Rectal smooth muscle tissue (tissue), 1 donor: Measurements from ENCODE around the gene ESYT2.

Source experiments
- H3K27ac ChIP-seq: one replicate; pipeline ENCODE4 v1.7.0; 2013; ENCODE audit warnings: low read depth, low read length, inconsistent platforms
- H3K27me3 ChIP-seq: one replicate; pipeline ENCODE4 v1.7.0; 2013; ENCODE audit warnings: low read length; ENCODE audit not compliant: control insufficient read depth, insufficient read depth
- H3K36me3 ChIP-seq: one replicate; pipeline ENCODE4 v1.7.0; 2013; ENCODE audit warnings: low read length; ENCODE audit not compliant: control insufficient read depth, insufficient read depth
- H3K4me1 ChIP-seq: one replicate; pipeline ENCODE4 v1.7.0; 2013; ENCODE audit warnings: low read length; ENCODE audit not compliant: control insufficient read depth, insufficient read depth
- H3K4me3 ChIP-seq: one replicate; pipeline ENCODE4 v1.7.0; 2013; ENCODE audit warnings: low read length
- H3K9ac ChIP-seq: one replicate; pipeline ENCODE4 v1.7.0; 2013; ENCODE audit warnings: low read length

Gene ESYT2

DNA sequence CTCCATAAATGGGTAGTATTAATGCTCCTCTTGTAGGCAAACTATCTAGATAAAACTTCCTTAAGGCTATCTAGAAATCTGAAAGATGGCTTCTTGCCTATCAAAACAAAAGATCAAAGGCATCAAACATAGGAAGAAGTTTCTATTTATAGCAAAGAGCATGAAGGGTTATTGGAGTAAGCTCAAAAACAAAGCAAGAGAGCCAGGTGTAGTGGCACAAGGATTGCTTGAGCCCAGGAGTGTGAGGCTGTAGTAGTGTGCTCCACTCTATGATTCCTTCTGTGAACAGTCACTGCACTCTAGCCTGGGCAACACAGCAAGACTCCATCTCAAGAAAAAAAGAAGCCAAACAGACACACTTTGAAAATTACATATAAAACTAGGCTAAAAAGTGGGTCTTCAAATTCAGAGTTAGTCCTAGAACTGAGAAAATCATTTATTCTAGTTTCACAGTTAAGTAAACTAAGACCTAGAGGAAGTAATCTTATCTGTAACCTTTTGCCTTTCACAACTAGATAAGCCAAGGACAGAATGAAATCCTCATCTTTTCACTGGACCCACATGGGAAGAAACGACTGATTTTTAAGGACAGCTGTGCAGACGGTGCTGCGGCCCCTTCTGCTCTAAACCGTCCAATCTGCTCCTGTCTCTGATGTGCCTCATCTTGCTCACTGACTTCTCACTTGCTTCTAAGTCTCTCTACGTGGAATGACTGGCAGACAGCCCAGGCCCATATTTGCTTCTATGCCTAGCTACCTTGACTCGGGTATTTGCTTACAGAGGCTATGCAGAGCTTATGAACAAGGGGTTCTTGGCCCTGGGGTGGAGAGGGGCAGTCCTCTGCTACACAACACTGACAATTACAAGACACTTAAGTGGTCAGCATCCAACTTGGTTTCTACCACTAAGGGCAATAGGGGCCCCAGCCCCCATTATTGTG, 50.0 kb downstream of the ESYT2 start:
- Histone ChIP-seq H3K9ac (no peak overlapping the region), H3K4me3 (no peak overlapping the region), H3K27ac (peak overlapping the region; percentile 62), H3K36me3 (peaks cover 25% of the 10 kb centered on the region), H3K27me3 (no peaks in the 10 kb centered on the region), H3K4me1 (peaks cover 30% of the 10 kb centered on the region)

DNA sequence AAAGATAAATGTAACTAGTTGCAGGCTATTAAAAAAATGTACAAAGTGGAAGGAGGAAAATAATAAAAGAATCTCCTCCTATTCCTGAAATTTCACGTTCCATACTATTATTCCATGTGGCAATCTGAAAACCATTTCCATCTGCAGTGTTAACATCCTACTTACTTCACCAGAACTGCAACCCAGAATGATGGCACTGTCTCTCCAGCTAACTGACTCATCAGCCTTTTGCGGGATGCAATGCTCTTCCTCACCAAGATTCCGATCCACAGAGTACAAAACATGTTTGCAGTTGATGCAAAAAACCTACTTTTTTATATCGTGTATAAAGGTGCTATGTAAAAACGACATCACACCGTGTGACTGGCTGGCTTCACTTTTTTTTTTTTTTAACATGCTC, 50.8 kb downstream of the ESYT2 start:
- H3K27me3 ChIP-seq: no peaks in the 10 kb centered on the region
- peaks cover 27% of the 10 kb centered on the region for H3K4me1 ChIP-seq
- H3K4me3 ChIP-seq: no peak overlapping the region
- no peak overlapping the region for H3K27ac ChIP-seq
- peaks cover 25% of the 10 kb centered on the region for H3K36me3 ChIP-seq
- no peak overlapping the region for H3K9ac ChIP-seq

DNA sequence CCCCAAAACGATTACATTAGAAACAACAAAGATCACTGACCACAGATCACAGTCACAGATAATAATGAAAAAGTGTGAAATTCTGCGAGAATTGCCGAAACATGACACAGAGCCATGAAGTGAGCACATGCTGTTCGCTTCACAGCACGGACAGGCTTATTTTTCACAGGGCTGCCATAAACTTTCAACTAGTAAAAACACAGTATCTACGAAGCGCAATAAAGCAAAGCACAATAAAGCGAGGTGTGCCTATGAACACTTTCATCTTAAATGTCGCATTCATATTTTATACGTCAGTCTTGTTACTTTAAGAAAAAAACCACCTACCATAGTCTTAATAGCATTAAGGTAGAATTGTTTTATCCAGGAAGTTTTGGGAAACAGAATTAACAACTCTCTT, 51.5 kb downstream of the ESYT2 start:
- H3K4me1 ChIP-seq: peaks cover 20% of the 10 kb centered on the region
- peaks cover 24% of the 10 kb centered on the region for H3K36me3 ChIP-seq
- H3K27me3 ChIP-seq: no peaks in the 10 kb centered on the region
- H3K27ac ChIP-seq: no peak overlapping the region
- no peak overlapping the region for H3K9ac ChIP-seq
- no peak overlapping the region for H3K4me3 ChIP-seq

DNA sequence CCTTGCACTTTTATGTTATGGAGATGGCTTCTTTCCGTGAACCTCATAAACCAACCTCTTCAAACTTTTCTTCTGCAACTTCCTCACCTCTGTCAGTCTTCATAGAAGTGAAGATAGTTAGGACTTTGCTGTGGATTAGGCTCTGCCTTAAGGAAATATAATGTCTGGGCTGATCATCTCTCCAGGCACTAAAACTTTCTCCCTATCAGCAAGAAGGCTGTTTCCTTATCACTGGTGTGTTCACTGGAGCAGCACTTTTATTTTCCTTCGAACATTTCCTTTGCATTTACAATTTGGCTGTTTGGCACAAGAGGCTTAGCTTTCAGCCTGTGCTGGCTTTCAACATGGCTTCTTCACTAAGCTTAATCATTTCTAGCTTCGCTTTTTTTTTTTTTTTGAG, 52.8 kb downstream of the ESYT2 start:
- Histone ChIP-seq H3K36me3 (peaks cover 11% of the 10 kb centered on the region), H3K9ac (no peak overlapping the region), H3K27me3 (no peaks in the 10 kb centered on the region), H3K27ac (no peak overlapping the region), H3K4me3 (no peak overlapping the region), H3K4me1 (peaks cover 15% of the 10 kb centered on the region)

DNA sequence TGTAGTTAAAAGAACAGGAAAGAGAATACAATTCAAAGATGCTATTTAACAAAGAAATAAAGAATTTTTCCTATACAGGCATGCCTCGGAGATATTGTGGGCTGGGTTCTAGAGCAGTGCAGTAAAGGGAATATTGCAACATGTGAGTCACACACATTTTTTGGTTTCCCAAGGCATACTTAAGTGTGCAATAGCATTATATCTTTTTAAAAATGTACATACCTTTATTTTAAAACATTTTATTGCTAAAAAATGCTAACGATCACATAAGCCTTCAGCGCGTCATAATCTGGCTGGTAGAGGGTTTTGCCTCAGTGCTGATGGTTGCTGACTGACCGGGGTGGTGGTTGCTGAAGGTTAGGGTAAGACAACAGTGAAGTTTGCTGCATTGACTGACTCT, 54.4 kb downstream of the ESYT2 start:
- H3K4me1 ChIP-seq: peaks cover 15% of the 10 kb centered on the region
- H3K27me3 ChIP-seq: no peaks in the 10 kb centered on the region
- no peak overlapping the region for H3K9ac ChIP-seq
- H3K36me3 ChIP-seq: peaks cover 11% of the 10 kb centered on the region
- H3K27ac ChIP-seq: no peak overlapping the region
- H3K4me3 ChIP-seq: no peak overlapping the region

DNA sequence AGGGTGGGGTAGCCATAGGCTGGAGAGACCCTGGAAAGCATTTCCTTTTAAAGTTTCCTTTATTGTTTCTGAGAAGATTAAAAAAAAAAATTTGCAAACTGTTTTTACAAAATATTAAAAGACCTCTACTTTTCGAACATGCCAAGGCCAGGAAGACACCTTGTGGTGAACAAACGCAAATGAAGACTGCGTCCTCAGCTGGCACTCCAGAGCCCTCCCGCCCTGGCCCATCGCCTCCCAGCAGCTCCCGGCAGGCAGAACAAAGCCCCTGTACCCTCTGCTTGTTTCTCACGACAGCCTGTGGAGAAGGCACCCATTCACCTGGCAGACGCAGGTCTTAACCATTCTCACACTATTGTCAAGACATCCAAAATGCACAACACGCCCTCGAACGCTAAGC, 56.4 kb downstream of the ESYT2 start:
- no peak overlapping the region for H3K27ac ChIP-seq
- peaks cover under 1% of the 10 kb centered on the region for H3K4me1 ChIP-seq
- peaks cover 11% of the 10 kb centered on the region for H3K36me3 ChIP-seq
- H3K27me3 ChIP-seq: no peaks in the 10 kb centered on the region
- no peak overlapping the region for H3K4me3 ChIP-seq
- no peak overlapping the region for H3K9ac ChIP-seq

DNA sequence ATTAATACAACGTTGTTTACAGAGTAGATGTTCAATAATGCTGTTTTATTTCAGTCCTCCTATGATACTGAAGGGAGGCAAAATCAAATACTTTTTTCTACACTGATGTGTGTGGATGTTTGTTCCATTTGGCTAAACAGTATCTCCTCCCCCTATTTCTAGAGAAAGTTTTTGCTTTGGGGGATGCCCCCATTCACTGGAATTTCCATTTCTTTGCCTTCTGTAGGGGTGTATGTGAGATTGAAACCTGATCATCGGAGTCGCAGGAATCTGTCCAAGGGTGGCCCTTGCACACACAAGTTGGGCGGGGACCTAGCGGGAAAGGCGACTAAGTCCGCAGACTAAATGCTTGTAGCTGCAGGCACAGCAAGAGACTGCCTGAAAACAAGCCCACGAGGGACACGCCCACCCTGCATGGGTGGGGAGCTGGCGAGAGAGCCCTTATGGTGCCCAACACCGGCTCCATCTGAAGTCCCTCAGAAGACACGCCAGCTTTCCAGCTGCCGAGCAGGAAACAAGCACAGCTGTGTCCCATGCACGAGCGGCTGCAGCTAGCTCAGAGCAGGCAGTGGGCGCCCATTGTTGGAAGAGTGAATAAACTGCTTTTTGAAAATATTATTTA, 58.0 kb downstream of the ESYT2 start:
- no peaks in the 10 kb centered on the region for H3K27me3 ChIP-seq
- no peaks in the 10 kb centered on the region for H3K4me1 ChIP-seq
- H3K36me3 ChIP-seq: peaks cover 20% of the 10 kb centered on the region
- H3K4me3 ChIP-seq: no peak overlapping the region
- no peak overlapping the region for H3K27ac ChIP-seq
- no peak overlapping the region for H3K9ac ChIP-seq

DNA sequence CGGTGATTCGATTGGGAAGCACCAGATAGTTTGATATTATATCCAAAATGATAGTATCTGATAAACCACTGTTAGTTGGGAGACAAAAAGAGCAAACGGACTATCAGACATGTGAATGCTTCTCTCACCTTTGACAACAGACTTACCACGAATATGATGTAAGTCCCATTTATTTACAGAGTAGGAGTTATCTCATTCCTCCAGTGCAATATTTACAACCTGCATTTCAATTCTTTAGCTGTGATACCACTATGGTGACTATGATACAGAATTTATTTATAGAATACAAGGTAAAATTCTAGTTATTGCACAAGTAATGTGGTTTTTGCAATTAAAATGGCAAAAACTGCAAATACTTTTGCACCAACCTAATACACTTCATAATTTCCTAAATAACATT, 61.6 kb downstream of the ESYT2 start:
- Histone ChIP-seq H3K27me3 (no peaks in the 10 kb centered on the region), H3K9ac (no peak overlapping the region), H3K4me1 (no peaks in the 10 kb centered on the region), H3K36me3 (peaks cover 22% of the 10 kb centered on the region), H3K4me3 (no peak overlapping the region), H3K27ac (no peak overlapping the region)

DNA sequence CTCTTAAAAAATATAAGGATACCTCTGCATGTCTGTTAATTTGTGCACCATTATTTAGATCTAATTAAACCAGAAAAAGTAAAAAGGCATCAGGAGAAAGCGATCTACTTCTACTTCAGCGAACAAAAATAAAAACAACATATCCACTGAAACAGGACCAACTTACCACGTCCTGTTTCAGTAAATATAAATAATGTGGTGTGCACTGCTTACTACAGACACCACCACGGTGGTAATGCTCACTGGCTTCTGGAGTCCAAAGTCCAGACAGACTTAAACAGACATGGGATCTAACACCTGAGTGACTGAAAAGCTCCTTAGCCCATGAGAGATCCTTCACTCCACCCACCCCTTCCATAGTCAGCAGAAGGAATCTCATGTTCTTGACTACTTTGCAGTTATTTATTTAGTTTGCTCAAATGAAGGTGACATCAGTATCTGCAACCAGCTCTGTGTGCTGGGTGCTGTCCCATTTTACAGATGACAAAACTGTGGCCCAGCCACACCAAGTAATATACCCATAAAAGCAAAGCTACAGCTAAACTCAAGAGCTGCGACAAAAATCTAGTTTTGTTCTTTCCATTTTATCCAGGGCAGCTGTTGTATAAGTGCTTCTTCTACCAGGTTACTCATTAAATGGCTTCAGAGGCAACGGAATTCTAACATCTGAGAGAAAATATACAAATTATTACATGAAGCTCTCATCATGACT, 62.6 kb downstream of the ESYT2 start:
- Histone ChIP-seq H3K27me3 (no peaks in the 10 kb centered on the region), H3K4me1 (no peaks in the 10 kb centered on the region), H3K36me3 (peaks cover 26% of the 10 kb centered on the region), H3K9ac (no peak overlapping the region), H3K4me3 (no peak overlapping the region), H3K27ac (no peak overlapping the region)

DNA sequence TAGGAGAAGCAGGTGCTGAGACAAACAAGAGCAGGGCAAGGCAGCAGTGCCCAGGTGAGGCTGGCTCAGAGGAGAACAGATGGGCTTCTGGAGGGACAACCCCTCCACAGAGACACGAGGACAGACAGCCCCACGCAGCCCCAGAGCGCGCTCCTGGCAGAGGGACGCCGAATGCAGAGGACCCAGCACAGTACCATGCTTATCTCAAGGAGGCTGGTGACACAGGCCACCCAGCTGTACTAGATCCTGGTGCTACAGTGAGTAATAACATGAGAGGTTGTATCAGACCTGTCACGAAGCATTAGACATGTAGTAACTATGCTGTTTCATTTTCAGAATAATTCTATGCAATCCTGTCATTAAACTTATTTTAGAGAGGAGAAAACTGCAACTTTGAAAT, 64.3 kb downstream of the ESYT2 start:
- Histone ChIP-seq H3K27ac (no peak overlapping the region), H3K27me3 (no peaks in the 10 kb centered on the region), H3K4me1 (no peaks in the 10 kb centered on the region), H3K36me3 (peaks cover 20% of the 10 kb centered on the region), H3K4me3 (no peak overlapping the region), H3K9ac (no peak overlapping the region)

DNA sequence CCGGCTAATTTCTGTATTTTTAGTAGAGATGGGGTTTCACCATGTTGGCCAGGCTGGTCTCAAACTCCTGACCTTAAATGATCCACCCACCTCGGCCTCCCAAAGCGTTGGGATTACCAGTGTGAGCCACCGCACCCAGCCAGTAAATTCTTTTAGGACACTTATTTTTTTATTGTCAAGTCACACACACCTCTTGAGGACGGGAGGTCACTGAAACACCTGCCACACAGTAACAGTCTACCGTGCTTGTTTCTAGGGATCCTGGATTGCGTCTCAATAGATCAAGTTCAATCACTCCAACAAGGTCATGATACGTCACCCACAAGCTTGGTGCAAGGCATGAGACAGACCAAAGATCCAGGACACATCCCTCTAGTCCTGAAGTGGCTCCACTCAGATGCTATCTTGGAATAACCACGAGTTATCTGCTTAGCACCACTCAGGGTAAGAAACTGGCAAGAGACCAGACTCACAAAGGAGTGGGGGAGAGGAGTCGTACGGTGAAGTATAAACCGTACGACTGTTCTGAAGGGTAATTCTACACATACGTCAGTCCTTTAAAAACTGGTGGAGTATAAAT, 65.8 kb downstream of the ESYT2 start:
- Histone ChIP-seq H3K27ac (no peak overlapping the region), H3K4me3 (no peak overlapping the region), H3K9ac (no peak overlapping the region), H3K4me1 (no peaks in the 10 kb centered on the region), H3K27me3 (no peaks in the 10 kb centered on the region), H3K36me3 (peaks cover 32% of the 10 kb centered on the region)

DNA sequence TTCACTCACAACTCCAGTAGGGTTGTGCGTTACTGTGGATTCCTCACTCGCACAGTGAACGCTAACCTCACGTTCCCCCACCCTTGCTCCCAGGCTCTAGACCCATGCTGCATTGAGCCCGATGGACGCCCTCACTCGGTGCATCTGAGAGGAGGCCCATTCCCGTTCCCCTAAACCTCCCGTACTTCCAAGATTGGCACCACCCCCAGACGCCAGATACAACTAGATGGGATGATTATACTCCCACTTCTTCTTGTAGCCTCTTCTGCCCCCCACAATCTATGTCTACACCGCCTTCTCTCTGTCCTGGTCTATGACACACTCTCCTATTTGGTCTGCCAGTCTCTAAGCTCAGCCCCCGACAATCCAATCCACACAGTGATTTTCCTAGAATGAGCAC, 67.4 kb downstream of the ESYT2 start:
- Histone ChIP-seq H3K4me3 (no peak overlapping the region), H3K9ac (no peak overlapping the region), H3K36me3 (peaks cover 33% of the 10 kb centered on the region), H3K27me3 (no peaks in the 10 kb centered on the region), H3K27ac (no peak overlapping the region), H3K4me1 (no peaks in the 10 kb centered on the region)
